Activated CD8-positive, alpha-beta T cell treated with anti-CD3 and anti-CD28 coated beads for 36 hours (primary cell): ENCODE measurements around the gene GLCE. TPM values are rescaled to one million over a fixed set of nuclear protein-coding genes. Genes with fewer than 3 reads are reported as not detected.

Experiments used
- ATAC-seq: fragments of 200-7000 bp; cut with Tn5 transposase; one replicate; pipeline ENCODE4 v1.10.0; 2021; ENCODE audit warnings: mild to moderate bottlenecking, moderate library complexity
- CTCF ChIA-PET: fragments of 350-600 bp; sonication (Branson Sonifier 250); formaldehyde crosslinking; loops from one replicate; lab custom pipeline; 2021; ENCODE audit warnings: antibody characterized with exemption; lab: Charles Lee
- POLR2A ChIA-PET: fragments of 350-600 bp; sonication (Branson Sonifier 250); formaldehyde crosslinking; loops from one replicate; lab custom pipeline; 2021; ENCODE audit warnings: antibody characterized with exemption; lab: Charles Lee
- DNase-seq: peaks from one replicate; pipeline ENCODE4 v3.0.0-alpha.2; 2020
- H3K27ac Mint-ChIP-seq: one replicate; pipeline ENCODE4 v1.8.0; 2021; ENCODE audit warnings: mild to moderate bottlenecking, mixed read lengths
- H3K27me3 Mint-ChIP-seq: one replicate; pipeline ENCODE4 v1.8.0; 2021; ENCODE audit warnings: mixed read lengths
- H3K36me3 Mint-ChIP-seq: one replicate; pipeline ENCODE4 v1.8.0; 2021; ENCODE audit warnings: low read depth, mixed read lengths
- H3K4me1 Mint-ChIP-seq: one replicate; pipeline ENCODE4 v1.8.0; 2021; ENCODE audit warnings: low read depth, mixed read lengths
- H3K4me3 Mint-ChIP-seq: one replicate; pipeline ENCODE4 v1.8.0; 2021; ENCODE audit warnings: mild to moderate bottlenecking, moderate library complexity, mixed read lengths
- H3K9me3 Mint-ChIP-seq: one replicate; pipeline ENCODE4 v1.8.0; 2021; ENCODE audit warnings: mixed read lengths
- intact Hi-C: fragments of 100-400 bp; cut with micrococcal nuclease; formaldehyde crosslinking; loops from one replicate; pipeline ENCODE4 v1.10.0; 2022
- total RNA-seq, 2 experiments: library from RNA; stranded (reverse); gene quantifications; one replicate each; pipeline ENCODE4 v1.2.3, GENCODE V29; 2021
- TF ChIP-seq, protein P1 (sequence below): fragments of 200-600 bp; IDR thresholded peaks from one replicate; pipeline ENCODE4 v1.8.0; 2022; ENCODE audit warnings: antibody characterized with exemption, mild to moderate bottlenecking

The GLCE gene
- total RNA-seq, 2 experiments from 2014 or later: 2.8 to 4.3 TPM

GRCh38 chr15:69318033-69318432 lies 157.6 kb downstream of the GLCE start:
- H3K9me3 Mint-ChIP-seq: no peaks in the 10 kb centered on the region
- intact Hi-C loops: no loop called here
- no peaks in the 10 kb centered on the region for H3K36me3 Mint-ChIP-seq
- peaks cover 13% of the 10 kb centered on the region for H3K4me1 Mint-ChIP-seq
- TF ChIP-seq, protein P1, sequence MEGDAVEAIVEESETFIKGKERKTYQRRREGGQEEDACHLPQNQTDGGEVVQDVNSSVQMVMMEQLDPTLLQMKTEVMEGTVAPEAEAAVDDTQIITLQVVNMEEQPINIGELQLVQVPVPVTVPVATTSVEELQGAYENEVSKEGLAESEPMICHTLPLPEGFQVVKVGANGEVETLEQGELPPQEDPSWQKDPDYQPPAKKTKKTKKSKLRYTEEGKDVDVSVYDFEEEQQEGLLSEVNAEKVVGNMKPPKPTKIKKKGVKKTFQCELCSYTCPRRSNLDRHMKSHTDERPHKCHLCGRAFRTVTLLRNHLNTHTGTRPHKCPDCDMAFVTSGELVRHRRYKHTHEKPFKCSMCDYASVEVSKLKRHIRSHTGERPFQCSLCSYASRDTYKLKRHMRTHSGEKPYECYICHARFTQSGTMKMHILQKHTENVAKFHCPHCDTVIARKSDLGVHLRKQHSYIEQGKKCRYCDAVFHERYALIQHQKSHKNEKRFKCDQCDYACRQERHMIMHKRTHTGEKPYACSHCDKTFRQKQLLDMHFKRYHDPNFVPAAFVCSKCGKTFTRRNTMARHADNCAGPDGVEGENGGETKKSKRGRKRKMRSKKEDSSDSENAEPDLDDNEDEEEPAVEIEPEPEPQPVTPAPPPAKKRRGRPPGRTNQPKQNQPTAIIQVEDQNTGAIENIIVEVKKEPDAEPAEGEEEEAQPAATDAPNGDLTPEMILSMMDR: no peak
- H3K27me3 Mint-ChIP-seq: peaks cover 6% of the 10 kb centered on the region
- DNase-seq (no peak), ATAC-seq (no peak)
- no peak overlapping the region for H3K27ac Mint-ChIP-seq
- no peak overlapping the region for H3K4me3 Mint-ChIP-seq
- POLR2A ChIA-PET: no interaction called here
- CTCF ChIA-PET: no interaction called here

DNA sequence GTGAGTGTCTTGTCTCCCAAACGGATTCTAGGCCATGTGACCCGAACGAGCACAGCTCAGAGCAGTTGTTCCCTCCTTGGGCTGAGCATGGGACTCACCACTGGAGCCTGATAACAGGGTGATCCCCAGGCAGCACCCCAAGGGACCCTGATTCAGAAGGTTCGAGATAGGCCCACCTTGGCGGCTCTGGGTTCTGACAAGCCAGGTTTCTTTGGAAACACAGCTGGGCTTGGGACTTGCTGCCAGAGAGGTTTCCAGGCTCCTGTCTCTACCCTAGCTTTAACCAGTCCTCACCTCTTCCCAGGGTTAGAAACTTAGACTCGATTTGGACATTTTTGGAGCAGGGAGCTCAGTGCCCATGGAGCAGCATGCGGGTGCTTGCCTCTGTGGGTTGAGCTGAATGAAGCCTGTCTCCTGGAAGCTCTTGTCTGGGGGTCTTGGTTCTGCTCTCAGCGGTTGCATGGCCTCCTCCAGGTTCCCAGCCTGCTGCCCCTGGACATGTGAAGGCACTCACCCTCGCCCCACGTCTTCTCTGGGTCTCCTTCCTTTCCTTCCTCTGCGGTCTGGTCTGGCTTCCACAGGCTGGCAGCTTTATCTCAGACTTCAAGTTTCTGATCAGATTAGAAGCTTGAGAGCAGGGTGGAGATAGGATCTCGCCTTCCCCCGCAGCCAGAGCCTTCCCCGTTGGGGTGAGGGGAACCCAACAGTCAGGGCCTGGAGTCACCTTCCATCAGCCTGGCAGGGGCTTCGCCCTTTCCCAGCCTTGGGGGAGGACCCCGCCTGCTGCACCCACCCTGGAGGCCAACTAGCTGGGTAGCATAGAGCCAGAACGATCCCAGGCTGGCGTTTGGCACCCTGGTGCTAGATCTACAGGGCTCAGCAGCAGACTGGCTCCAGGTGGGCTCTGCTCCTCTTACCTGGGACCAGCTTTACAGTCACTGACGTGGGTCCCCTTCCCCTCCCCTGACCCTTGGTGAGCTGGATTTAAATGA lies 159.2 kb downstream of the GLCE start:
- H3K27me3 Mint-ChIP-seq: peaks cover 10% of the 10 kb centered on the region
- POLR2A ChIA-PET: no interaction called here

DNA sequence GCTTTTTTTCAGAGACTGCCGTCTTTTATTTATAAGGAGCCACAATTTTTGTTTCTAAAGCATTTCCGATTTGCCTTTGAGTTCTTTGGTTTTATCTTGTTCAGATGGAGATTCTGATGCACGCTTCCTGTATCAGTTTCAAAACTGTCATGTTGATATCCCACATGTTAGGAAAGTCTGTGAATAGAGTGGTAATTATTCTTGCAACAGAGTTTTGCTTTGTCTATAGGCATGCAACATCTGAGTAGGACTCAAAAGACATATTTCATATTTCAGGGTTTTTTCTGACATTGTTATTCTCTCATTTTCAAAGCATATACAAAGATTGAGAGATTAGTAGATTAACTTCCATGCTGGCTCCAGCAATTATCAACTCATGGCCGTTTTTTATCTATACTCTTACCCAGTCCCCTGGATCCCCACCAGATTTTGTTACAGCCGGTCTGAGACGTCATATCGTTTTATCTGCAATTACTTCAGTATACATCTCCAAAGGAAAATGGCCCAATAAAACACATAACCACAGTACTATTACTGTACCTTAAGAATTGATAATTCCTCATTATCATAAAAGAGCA lies 160.6 kb downstream of the GLCE start:
- ATAC-seq (peak; percentile 61), DNase-seq (peak; percentile 6)
- ChIA-PET CTCF (no interaction called here), POLR2A (no interaction called here)
- H3K36me3 Mint-ChIP-seq: no peaks in the 10 kb centered on the region
- H3K9me3 Mint-ChIP-seq: no peaks in the 10 kb centered on the region
- peaks cover 13% of the 10 kb centered on the region for H3K4me1 Mint-ChIP-seq
- no peak overlapping the region for H3K27ac Mint-ChIP-seq
- H3K27me3 Mint-ChIP-seq: peaks cover 16% of the 10 kb centered on the region
- intact Hi-C loops: no loop called here
- H3K4me3 Mint-ChIP-seq: no peak overlapping the region
- TF ChIP-seq, protein P1: no peak

More for the DNA sequence above, 159.2 kb downstream of the GLCE start:
- Mint-ChIP-seq H3K27ac (no peak overlapping the region), H3K4me3 (no peak overlapping the region), H3K36me3 (no peaks in the 10 kb centered on the region), H3K4me1 (peaks cover 13% of the 10 kb centered on the region), H3K9me3 (no peaks in the 10 kb centered on the region)
- ATAC-seq: no peak
- intact Hi-C loops: no loop called here
- CTCF ChIA-PET: interaction anchor here (0.8 to 0.9 kb wide), 2 partner anchors 36 to 272 kb away, joined by 3 read pairs; no protein-coding TSS in a partner anchor
- TF ChIP-seq, protein P1: no peak
- no peak for DNase-seq

Other genes with a start within 250 kb of the GLCE start
- gene SPESP1, start 230.1 kb upstream of the GLCE start, total RNA-seq: under 1 TPM; 0.18 to 0.36 TPM
- gene NOX5, start 145.9 kb upstream of the GLCE start, total RNA-seq: not detected
- gene PAQR5, start 138.3 kb downstream of the GLCE start, total RNA-seq: under 1 TPM in 1 of 2 experiments, not detected in 1; 0.14 TPM